Inflammatory macrophage treated with lipopolysaccharide for 1 hour (primary cell): Measurements from ENCODE around the gene AHRR.

Source experiments
- DNase-seq, 2 donors: peaks; one replicate each; pipeline ENCODE4 v3.0.0-alpha.2; 2020 to 2022

Gene AHRR

DNA sequence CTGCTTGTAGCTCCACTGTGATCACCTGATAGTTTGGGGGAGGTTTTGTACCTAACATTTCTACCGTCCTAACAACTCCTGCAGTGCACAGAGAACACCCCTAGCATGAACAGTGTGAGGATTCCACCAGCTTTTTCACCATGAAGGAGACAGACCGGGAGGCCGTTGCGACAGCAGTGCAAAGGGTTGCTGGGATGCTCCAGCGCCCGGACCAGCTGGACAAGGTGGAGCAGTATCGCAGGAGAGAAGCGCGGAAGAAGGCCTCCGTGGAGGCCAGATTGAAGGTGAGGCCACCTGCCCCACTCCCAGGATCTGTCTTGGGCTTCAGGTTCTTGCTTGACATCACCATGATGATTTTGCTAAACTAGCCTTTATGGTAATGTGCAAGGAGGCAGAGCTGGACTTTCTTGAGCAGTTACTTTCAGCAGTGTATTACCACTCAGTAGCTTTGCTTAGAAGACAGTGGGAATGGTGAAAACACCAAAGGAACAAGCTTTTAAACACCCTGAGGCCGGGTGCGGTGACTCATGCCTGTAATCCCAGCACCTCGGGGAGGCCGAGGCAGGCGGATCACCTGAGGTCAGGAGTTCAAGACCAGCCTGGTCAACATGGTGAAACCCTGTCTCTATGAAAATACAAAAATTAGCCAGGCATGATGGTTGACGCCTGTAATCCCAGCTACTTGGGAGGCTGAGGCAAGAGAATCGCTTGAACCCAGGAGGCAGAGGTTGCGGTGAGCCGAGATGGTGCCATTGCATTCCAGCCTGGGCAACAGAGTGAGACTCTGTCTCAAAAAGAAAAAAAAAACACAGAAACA is 124.8 kb downstream of the AHRR start:
- DNase-seq = no peak

DNA sequence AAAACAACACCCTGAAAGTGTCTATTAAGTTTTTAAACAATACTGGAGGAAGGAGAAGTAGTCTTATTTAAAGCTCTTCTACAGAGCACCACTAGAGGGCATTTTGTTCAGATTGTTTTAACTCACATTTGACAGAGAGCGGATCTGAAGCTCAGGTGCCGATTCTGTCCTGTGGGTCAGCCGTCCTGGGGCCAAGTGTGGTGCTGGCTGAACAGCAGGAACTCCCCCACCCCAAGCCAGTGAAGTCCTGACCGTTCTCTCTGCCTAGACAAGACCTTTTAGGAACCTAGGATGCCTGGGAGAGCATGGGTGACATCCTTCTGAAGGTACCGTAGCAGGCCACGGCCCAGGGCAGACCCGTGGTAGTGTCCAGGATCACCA is 125.4 kb downstream of the AHRR start:
- DNase-seq = peak; percentile 36 to 61

DNA sequence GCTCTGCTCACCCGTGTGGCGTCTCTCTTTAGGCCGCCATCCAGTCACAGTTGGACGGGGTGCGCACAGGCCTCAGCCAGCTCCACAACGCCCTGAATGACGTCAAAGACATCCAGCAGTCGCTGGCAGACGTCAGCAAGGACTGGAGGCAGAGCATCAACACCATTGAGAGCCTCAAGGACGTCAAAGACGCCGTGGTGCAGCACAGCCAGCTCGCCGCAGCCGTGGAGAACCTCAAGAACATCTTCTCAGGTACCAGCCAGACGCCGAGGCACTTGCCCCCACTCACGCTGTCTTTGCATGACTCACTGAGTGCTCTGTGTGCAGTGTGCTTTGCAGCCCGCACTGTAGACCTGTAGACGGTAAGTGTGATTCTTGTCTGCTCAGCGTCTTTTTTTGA is 126.0 kb downstream of the AHRR start:
- no peak for DNase-seq

DNA sequence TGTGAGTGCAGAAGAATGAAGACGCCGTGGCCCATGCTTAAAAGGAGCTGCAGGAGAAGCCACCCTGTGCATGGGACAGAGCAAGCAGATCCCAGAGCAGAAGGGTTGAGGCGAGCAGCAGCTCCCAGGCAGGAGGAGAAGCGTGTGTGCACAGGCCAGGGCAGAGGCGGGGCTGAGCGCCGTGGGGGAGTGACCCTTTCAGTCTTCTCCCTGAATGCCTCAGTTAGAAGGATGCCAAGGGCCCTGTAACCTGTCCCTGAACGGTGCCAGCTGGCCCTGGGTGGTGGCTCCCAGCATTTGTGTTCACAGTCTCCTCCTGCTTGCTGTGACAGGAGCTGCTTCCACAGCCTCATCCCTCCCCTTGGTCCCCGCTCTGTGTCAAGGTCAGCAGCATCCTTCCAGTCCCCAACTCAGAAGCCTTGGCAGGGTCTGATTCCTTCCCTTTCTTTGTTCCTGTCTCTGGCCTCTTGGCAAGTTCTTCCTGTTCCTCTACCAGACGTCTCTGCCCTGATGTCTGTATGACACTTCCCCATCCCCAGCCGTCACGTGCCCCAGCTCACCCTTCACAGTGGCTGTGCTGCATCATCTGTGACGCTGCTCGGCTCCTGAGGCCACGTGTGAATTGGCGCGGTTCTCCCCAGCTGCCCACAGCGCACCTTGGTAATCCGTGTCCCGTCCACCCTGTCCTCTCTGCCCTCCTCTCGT is 126.7 kb downstream of the AHRR start:
- peak; percentile 72 to 81 for DNase-seq

DNA sequence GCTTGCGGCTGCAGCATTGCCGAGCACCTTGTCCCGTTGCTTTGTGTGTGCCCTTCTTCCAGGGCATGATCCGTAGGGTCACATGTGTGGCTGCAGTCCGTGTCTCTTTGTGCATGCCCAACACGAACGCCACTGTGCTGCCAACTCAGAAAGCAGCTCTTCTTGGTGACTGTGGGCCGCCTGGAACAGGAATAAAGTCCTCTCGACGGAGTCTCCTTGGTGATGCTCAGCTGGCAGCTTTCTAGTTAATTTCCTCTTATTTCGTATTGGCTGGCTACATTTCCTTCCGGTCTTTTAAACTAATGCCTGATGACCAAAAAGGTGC is 127.2 kb downstream of the AHRR start:
- no peak for DNase-seq

DNA sequence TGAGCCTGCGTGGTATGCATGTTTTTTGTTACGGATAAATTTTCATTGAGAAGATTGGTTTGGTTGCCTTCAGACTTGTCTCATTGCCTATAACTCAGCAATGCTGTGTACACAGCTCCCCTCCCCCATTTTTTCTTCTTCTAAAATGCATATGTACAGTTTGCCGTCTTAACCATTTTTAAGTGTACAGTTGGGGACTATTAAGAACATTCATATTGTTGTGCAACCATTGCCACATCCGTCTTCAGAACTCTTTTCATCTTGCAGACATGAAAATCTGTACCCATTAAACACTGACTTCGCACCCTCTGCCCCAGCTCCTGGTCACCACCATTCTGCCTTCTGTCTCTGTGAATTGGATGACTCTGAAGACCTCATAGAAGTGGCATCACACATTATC is 127.6 kb downstream of the AHRR start:
- no peak for DNase-seq

DNA sequence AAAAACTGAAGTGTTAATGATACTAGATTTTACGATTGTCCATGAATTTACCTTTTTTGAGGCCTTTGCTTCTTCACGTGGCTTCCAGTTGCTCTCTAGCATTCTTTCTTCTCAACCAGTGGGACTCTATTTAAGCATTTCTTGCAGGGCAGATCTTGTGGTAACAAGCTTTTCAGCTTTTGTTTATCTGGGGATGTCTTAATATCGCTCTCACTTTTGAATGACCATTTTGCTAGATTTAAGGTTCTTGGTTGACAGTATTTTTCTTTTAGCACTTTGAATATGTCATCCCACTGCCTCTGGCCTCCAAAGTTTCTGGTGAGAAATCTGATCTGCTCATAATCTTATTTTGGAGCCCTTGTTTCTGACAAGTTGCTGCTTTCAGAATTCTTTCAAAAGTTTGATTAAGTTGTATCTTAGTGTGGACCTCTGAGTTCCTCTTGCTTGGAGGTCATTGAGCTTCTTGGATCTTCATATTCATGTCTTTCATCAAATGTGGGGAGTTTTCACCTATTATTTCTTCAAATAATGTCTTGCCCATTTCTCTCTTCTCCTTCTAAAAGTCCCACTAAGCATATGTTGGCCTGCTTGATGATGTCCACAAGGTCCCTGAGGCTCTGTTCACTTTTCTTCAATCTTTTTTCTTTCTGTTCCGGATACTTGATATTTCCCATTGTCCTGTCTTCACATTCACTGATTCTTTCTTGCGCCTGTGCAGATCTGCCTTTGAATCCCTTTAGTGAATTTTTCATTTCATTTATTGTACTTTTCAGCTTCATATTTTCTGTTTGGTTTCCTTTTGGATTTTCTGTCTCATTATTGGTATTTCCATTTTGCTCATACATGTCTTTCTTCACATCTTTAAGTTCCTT is 130.3 kb downstream of the AHRR start:
- no peak for DNase-seq

DNA sequence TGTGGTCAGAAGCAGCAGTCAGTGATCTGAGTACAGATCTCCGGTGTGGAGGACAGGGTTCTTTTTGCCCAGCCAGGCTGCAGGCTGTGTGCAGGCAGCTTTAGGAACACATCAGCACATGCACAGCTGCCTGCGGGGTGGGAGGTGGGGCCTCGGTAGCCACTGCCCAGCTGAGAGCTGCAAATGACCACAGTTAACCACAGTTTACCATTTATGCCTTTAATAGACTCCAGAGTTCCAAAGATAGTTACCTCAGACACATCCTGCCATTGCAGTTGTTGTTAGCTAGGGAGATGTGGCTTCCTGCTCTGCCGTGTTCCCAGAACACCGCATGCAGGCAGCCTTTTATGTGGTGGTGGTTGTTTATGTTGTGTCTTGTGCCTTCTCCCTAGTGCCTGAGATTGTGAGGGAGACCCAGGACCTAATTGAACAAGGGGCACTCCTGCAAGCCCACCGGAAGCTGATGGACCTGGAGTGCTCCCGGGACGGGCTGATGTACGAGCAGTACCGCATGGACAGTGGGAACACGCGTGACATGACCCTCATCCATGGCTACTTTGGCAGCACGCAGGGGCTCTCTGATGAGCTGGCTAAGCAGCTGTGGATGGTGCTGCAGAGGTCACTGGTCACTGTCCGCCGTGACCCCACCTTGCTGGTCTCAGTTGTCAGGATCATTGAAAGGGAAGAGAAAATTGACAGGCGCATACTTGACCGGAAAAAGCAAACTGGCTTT is 131.6 kb downstream of the AHRR start:
- DNase-seq = no peak

DNA sequence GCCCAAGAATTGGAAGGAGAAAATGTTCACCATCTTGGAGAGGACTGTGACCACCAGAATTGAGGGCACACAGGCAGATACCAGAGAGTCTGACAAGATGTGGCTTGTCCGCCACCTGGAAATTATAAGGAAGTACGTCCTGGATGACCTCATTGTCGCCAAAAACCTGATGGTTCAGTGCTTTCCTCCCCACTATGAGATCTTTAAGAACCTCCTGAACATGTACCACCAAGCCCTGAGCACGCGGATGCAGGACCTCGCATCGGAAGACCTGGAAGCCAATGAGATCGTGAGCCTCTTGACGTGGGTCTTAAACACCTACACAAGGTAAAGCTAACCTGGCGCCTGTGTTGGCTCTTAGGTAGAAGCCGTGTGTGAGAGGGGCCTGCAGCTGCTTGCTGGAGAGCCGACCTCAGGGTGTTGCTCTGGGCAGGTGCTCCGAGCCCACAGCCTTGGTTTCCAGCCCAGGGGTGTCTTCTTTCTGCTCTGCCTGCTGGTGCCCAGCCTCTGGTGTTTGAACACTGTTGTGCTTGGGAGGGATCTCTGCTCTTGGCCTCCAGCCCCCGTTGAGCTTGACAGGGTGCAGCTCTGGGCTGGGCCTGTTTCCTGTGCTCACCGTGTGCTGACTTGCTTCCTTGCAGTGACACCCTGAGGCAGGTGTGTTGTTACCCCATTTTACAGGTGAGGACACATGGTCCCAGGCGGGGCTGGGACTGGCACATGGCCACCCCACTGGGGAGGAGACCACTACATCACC is 132.4 kb downstream of the AHRR start:
- no peak for DNase-seq

DNA sequence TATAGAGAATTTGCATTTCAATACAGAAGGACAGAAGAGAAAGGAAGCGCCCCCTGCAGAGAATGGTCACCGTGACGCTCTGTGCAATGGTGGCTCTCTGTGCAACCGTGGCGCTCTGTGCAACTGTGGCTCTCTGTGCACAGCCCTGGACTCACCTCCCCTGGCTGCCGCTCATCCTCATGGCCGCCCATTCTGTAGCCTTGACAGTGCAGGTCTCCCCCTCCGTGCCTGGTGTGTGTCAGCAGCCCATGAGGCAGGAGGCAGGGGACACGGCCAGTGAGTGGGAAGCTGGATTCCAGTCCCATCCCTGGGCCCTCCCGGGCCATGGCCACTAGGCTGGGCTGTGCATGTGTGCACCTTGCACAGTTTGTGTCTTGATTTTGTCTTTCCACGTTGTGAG is 133.4 kb downstream of the AHRR start:
- DNase-seq = no peak

DNA sequence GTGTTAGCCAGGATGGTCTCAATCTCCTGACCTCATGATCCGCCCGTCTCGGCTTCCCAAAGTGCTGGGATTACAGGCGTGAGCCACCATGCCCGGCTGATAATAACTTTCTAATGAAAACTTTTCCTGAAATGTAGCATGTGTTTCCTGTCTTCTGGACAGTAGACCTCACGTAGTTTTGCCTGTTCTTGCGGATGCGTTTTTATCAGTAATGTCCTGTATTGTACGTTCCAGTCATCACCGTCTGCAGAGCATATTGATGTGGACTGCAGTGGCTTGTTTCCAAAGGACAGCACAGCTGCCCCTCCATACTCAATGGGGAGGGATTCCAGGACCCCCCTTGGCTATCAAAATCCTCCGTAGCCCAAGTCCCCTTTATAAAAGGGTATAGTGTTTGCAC is 134.3 kb downstream of the AHRR start:
- DNase-seq = no peak

DNA sequence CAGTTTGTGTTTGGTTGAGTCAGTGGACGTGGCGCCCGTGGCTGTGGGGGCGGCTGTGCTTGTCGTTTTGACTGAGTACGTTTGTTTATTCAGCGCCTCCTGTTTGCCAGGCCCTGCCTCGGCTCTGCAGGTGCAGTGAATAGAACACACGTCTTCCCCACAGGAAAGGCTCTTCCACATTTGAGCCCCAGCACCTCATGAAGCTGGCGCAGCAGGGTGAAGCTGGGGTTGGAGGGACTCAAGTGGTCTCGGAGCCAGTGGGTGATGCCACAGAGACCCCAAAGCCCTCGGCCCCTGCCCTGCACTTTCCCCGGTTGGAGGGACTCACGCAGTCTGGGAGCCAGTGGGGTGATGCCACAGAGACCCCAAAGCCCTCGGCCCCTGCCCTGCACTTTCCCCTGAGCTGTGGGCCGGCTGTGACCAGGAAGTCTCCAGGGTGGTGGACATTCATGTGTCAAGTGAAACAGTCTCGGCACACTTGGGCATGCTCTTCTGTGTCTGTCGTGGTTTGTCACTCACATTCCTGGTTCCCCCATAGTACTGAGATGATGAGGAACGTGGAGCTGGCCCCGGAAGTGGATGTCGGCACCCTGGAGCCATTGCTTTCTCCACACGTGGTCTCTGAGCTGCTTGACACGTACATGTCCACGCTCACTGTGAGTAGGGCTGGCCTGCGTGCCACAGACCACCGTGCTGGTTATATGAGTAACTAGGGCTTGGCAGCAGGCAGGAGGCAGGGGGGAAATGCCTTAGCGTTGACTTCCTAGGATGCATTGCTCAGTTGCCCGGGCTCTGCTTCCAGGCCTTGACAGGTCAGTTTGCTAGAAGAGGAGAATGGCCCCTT is 135.1 kb downstream of the AHRR start:
- no peak for DNase-seq

DNA sequence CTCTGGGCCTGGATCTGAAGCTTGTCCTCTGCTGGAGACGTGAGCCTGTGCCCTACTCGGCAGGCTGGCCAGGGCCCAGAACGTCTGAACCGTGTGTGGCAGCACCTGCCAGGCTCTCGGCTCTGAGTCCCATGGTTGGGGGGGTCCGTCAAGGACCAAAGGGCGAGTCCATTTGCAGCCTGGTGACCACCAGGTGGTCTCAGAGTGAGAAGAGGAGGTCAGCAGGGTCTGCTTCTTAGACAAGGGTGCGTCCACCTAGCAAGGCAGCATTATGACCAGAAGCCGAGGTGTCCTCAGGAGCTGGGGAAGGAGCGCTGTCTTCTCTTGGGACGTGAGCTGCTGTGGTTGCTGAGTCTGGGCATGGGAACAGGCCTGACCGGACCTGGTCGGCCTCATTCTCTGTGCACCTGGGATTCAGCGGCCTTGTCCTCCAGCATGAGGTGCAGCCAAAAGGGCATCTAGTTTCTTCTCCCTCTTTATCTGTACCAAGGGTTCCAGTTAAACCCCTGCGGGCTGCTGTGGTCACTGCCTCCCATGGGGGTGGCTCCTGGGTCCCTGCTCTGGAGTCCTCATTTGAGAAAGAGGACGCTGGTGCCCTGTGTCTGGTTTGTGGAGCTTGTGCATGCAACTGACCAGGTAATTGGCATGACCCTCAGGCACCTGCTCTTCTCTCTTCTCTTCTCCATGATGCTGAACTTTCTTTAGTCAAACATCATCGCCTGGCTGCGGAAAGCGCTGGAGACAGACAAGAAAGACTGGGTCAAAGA is 135.9 kb downstream of the AHRR start:
- DNase-seq = no peak

DNA sequence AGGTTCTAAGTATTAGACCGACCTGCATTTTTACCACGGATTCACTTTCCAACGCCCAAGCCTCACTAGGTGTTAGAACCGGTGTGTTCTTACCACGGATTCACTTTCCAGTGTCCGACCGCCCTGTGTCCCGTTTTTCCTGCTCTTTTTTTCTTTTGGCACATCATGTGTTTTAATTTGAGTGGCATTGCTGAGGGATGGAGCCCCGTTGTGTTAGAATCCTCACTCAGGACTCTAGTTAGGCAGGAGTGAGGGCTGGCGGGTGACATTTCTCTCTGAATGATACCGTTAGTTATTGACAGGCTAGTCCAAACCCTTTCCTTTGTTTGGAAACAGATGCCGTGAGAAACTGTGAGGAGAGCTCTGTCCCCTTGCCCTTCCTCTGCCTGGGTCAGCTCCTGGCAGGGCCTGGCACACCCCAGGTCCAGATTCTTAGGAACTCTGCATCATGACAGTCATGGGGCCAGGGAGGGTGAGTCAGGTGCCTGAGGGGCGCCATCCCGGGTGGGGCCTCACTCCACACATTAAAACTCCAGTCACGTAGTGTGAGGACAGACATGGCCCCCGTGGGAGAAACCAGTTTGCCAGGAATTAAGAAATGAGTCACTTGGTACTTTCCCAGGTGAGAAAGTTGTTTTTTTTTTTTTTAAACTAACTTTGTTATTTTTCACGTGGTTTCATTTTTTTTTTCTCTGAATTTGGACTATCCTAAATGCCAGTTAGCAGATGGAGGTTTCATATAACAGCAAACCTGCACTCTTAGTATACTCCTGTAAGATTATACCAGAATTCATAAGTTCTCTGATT is 137.2 kb downstream of the AHRR start:
- DNase-seq = peak in 1 of 2 donors; percentile 34

DNA sequence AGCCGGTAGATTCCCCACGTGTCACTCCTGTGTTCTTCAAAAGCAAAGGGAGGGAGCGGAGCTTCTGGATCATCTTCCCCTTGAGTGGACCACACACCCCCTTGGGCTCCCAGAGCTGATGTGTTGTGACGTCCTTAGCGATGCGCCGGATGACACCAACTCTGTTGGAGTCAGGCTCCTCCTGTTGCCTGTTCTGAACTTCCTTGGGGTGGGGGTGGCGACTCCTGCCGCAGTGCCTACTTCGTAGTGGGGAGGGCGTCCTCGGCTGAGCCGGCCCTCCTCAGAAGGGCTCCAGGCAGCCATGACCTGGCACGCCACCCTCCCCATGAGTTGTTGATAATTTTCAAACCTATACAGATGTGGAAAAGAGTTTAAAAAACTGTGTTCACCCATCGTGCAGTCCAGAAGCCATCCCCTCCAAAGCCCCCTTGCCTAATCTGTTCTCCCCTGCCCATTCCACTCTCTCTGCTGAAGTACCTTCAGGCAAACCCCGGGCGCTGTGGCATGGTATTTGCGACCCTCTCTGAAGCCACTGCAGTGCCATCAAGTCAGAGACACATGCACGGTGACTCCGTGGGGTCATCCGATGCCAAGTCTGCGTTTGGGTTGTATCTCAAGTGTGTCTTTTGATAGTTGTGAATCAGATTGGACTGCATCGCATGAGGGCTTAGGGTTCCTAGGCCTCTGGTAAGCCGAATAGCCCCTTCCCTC is 138.2 kb downstream of the AHRR start:
- no peak for DNase-seq

DNA sequence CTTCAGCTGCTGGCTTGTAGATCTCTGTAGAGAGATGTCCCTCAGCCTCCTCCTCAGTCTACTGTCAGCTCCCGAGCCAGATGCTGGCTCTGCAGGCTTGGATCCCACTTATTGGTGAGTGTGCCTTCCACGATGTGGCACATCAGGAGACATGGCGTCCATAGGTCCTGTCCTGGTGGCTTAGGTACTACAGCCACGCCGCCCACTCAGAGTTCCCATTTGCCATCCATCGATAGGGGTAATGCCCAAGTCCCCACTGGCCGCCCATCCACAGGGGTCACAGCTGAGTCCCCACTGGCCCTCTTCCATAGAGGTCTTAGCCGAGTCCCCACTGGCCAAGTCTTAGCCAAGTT is 138.7 kb downstream of the AHRR start:
- DNase-seq = no peak

DNA sequence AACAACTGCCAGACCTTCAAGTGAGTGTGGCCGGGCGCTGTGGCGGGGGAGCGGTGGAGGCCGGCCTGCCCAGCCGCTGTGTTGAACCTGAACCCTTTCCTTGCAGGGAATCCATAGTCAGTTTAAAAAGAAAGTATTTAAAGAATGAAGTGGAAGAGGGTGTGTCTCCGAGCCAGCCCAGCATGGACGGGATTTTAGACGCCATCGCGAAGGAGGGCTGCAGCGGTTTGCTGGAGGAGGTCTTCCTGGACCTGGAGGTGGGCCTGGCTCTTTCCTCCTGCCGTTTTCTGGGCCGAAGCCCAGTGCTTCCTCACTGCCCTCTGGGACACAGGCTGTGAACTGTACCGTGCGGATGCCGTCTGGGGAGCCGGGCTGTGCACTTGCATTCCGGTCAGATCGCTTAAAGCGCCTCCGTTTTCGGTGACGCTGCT is 140.6 kb downstream of the AHRR start:
- DNase-seq = no peak

DNA sequence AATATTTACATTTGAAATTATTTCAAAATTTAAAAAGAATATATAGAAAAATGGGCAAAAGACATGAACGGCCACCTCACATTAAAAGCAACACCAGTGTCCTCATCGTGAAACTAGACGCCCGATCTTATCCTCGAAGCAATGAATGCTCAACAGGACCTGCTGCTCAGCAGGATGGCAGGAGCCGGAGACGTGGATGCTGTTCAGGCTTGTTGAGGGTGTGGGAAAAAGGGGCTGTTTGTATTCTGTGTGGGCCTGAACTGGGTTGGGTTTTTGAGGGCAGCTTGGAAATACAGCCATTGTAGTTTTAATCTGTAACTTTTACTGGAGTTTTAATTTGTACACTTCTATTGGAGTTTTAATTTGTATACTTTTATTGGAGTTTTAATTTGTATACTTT is 141.8 kb downstream of the AHRR start:
- DNase-seq = no peak

DNA sequence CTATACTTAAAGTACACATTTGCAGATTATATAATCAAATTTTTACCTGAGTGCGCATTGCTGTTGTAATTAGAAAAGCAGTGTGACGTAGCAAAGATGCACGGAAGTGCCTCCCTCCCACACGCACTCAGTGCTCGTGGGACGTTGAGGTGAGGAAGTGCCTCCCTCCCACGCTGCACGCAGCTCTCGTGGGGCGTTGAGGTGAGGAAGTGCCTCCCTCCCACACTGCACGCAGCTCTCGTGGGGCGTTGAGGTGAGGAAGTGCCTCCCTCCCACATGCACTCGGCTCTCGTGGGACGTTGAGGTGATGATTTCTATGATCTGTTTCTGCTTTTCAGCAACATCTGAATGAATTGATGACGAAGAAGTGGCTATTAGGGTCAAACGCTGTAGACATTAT is 142.4 kb downstream of the AHRR start:
- peak; percentile 49 to 65 for DNase-seq
